ENCODE measurements around the gene PRRT2.
"Not testable (repeated sequence)": the region's sequence is repeated elsewhere in the genome, so short reads cannot be mapped to it uniquely, and the experiment has no call there.

The PRRT2 gene

GRCh38 chr16:29811896-29812665, at the start of gene PRRT2:
PRRT2 (plus strand) TSS chr16:29812193; CDS start chr16:29813055, 862 bp downstream.
- DNase-seq: peak; percentile 62

DNA sequence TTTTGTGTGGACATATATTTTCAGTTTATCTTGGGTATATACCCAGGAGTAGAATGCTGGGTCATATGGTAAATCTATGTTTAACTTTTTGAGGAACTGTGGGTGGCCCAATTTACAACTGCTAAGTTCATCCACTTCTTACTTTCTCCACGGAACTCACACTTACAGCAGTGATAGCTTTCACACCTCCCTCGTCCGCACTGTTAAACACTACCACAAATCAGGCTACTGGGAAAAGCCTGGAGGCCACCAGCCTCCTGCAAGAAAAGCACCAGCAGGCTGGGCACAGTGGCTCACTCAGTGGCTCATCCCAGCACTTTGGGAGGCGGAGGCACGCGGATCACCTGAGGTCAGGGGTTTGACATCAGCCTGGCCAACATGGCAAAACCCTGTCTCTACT, 48.7 kb upstream of the PRRT2 start:
- no peak for DNase-seq

- DNase-seq: no peak
Measured at GRCh38 chr16:29765167-29766032, 46.6 kb upstream of the PRRT2 start.

- DNase-seq: no peak
Measured at GRCh38 chr16:29766571-29766970, 45.4 kb upstream of the PRRT2 start.

DNA sequence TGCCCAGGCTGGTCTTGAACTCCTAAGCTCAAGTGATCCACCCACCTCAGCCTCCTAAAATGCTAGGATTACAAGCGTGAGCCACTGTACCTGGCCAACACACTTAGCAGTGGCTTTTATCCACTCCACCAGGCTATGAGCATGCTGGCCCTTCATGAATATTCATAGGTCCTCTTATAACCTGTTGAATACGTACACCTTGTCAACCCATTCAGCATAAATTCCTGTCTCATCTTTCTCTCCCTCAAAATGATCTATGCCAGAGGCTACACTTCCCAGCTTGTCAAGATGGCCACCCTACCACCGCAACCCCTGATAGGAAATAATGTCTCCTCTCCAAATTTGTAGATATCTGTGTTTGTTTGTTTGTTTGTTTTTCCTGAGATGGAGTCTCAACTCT, 44.9 kb upstream of the PRRT2 start:
- no peak for DNase-seq

DNA sequence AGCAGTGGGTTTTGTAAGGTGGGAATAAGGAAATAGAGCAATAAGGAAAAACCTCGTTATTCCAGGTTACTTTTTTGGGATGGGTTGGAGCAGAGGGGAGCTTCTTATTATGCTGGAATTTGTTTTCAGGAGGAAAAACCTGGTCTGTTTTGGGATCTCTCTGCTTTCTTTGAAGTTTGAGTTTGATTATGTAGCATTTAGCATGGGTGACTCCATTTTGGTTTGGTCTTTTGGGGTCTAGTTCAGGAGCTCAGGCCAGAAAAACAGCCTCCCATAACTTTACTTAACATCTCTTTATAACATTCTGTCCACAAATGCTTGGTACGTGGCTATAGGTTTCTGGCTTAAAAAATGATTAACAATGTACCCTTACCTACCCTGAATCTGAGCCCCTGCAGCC, 42.5 kb upstream of the PRRT2 start:
- DNase-seq: no peak

DNA sequence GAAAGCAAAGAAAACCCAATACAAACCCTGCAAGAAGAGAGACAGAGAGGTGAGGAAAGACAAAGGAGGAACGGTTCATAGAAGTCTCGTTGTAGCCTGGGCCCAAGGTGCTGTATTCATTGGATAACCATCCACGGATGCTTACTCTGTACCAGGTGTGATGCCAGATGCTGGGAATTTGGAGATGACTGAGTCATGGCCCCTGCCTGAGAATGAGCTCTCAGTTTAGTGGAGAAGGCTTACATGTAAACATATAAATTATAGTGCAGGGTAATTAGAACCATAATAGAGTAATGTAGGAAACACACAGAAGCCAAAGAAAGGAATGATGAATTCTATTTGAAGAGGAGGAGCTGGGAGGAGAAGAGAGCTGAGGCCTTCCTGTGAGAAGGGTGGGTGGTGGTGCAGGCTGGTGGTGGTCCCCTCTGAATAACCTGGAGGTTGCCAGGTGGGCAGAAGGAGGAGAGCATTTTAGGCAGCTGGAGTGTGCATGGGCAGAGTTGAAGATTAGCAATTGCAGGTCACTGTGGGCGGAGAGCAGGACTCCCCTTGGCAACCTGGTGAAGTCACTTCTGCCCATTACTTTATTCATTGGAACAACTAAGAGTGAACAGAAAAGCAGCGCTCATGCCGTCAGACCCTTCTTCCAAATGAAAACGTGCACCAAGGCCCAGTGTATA, 41.6 kb upstream of the PRRT2 start:
- no peak for DNase-seq

- DNase-seq: not testable (repeated sequence)
Measured at GRCh38 chr16:29772330-29772729, 39.7 kb upstream of the PRRT2 start.

DNA sequence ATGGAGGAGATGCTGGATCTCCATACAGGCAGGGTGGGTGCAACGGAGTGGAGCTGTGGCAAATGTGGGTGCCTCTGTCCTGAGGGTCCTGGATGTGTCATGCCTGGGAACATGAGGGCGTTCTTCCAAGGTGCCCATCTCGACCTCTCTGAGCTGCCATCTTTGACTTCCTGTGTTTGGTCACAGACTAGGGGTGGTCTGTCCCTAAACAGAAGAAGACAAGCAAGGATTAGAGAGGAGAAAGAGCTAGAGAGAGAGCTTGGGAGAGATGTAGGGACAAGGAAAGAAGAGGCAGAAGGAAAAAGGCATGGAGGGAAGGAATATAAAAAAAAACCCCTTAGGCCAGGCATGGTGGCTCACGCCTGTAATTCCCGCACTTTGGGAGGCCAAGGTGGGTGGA, 37.3 kb upstream of the PRRT2 start:
- DNase-seq: no peak

GRCh38 chr16:29775742-29776408, 36.1 kb upstream of the PRRT2 start:
- no peak for DNase-seq

DNA sequence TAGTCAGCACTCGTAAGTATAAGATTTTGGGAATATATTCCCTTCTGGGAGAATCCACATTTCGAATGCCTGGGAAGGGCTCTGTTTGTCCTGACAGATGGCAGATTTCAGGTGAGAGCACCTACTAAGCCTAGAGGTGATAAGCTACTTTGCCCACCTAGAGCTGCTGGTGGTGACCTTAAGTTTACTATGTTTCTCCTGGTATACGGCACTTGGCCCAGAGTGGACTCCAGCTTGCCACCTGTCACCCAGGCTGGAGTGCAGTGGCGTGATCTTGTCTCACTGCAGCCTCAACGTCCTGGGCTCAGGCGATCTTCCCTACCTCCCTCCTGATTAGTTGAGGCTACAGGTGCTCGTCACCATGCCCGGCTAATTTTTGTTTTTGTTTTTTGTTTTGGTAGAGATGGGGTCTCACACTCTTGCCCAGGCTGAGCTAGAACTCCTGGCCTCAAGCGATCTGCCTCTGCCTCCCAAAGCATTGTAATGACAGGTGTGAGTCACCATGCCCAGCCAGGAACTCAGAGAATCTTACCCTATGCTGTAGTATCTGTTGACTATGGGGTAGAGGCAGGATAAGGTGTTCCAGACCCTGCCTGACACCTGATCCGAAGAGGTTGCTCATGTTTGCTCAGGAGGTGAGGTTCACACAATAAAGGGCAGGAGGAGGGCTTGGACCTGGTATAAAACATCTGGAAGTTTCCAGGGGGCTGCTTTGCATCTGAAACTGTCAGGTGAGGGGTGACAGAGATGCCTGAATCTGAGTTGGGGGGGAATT, 34.2 kb upstream of the PRRT2 start, which contains the start of gene ZG16:
ZG16 (plus strand) TSS at position 681 of the 775 bp plus-strand sequence. CDS start 1,011 bp downstream, outside the sequence.
- no peak for DNase-seq

DNA sequence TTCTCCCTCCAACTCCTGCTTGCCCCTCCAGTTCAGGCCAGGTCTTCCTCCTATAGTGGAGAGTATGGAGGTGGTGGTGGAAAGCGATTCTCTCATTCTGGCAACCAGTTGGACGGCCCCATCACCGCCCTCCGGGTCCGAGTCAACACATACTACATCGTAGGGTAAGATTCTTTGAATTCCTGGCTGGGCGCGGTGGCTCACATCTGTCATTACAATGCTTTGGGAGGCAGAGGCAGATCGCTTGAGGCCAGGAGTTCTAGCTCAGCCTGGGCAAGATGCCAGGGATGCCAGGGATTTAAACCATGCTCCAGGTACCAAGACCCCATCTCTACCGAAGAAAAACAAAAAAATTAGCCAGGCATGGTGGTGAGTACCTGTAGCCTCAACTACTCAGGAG, 32.5 kb upstream of the PRRT2 start:
- no peak for DNase-seq

- not testable (repeated sequence) for DNase-seq
Measured at GRCh38 chr16:29783094-29783953, 28.7 kb upstream of the PRRT2 start.

GRCh38 chr16:29784157-29784556, 27.8 kb upstream of the PRRT2 start:
- DNase-seq: peak; percentile 57

- DNase-seq: peak; percentile 79
Measured at GRCh38 chr16:29784901-29785500, 27.0 kb upstream of the PRRT2 start.

- not testable (repeated sequence) for DNase-seq
Measured at GRCh38 chr16:29787155-29787554, 24.8 kb upstream of the PRRT2 start.

DNA sequence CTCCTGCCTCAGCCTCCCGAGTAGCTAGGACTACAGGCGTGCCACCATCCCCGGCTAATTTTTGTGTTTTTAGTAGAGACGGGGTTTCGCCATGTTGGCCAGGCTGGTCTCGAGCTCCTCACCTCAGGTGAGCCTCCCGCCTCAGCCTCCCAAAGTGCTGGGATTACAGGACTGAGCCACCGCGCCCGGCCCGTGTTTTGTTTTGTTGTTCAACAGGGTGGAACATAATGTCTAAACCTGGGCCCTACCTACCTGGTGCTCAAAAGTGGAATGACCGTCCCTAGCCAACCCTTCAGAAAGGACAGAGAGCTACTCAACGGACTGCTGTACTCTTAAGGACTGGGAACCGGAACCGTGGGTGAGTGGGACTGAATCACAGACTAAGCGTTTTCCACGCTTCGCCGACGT, 22.2 kb upstream of the PRRT2 start:
- no peak for DNase-seq

GRCh38 chr16:29790183-29790948, 21.6 kb upstream of the PRRT2 start, which contains the start of gene KIF22:
KIF22 (plus strand) TSS chr16:29790751; CDS start chr16:29790760, 9 bp downstream.
- peak; percentile 100 for DNase-seq

Measured in activated CD4-positive, alpha-beta T cell treated with anti-CD3 and anti-CD28 coated beads, Interleukin-10, Interleukin-2, amounts not matched to agents 100 ng/mL and 50 ng/mL, durations not matched to agents 16 hours and 8 hours (primary cell).